Measurements from ENCODE around the gene PRPH. TPM values are rescaled to one million over a fixed set of nuclear protein-coding genes. Genes with fewer than 3 reads are reported as not detected.

The PRPH gene
- total and polyA plus RNA-seq, 2 of the 13 experiments (the other 11 are each of a cell fraction or from before 2014, with no cell fraction given), result 0.12 TPM; not detected in 1

- no peak for ATAC-seq
- Histone ChIP-seq H3K9ac (ENCODE audit: insufficient read depth, low read depth, low read length) (no peak overlapping the region), H3K9me3 (ENCODE audit: low read length) (no peaks in the 10 kb centered on the region), H3K27ac (ENCODE audit: extremely low read length, insufficient read depth, low read length) (no peak overlapping the region), H3K79me2 (ENCODE audit: insufficient read depth, low read length) (no peaks in the 10 kb centered on the region), H3K4me3 (replicated peaks in 1 of 3; ENCODE audit: insufficient read depth in 1 of 3, low read depth in 2 of 3, low read length in 3 of 3) (no peak overlapping the region), H4K20me1 (ENCODE audit: insufficient read depth, low read length) (no peaks in the 10 kb centered on the region), H3K27me3 (ENCODE audit: control insufficient read depth in 1 of 2, insufficient read depth in 2 of 2, low read length in 2 of 2) (peaks cover 1 to 43% of the 10 kb centered on the region in 2 experiments), H3K4me2 (ENCODE audit: low read depth, low read length) (no peak overlapping the region), H3K36me3 (replicated peaks in 1 of 2; ENCODE audit: control insufficient read depth in 1 of 2, insufficient read depth in 2 of 2, low read length in 2 of 2) (no peaks in the 10 kb centered on the region), H2AFZ (ENCODE audit: low read length) (no peak overlapping the region), H3K4me1 (ENCODE audit: insufficient read depth, low read length) (peaks cover 25% of the 10 kb centered on the region)
- no peak for FAIRE-seq
- no TSS peak for BruUV-seq (replicated peaks)
- POLR2A ChIA-PET, result interaction anchor here (1.2 to 1.4 kb wide), 2 partner anchors 22 to 35 kb away, joined by 3 to 4 read pairs; partner anchors contain the start of gene TROAP
- no peak for DNase-seq (ENCODE audit: low spot score)
- 23% methylated on average over 6 of the region's 6 CpGs for WGBS (ENCODE audit: low lambda C conversion rate)
- CTCF ChIA-PET (ENCODE audit: low intra/inter-chr PET ratio, low total read pairs), result interaction anchor here (1.2 to 2.6 kb wide), 5 partner anchors 9 to 60 kb away, joined by 3 to 16 read pairs (median 4); partner anchors contain the start of gene C1QL4
- intact Hi-C loops (cut with micrococcal nuclease; ENCODE audit: unreplicated experiment), result loop anchor here (2.0 kb wide), 2 partner anchors 55 to 227 kb away; no protein-coding TSS in a partner anchor
- in situ Hi-C loops (cut with HindIII; ENCODE audit: extremely low pct_ligation_motif_present, low pct_unique_long_range_greater_than_20kb), result loop anchor here (10.0 kb wide), 1 partner anchor 57 kb away; the partner anchor contains the start of gene DNAJC22
- TF ChIP-seq ZBTB33 (CRISPR knock-in tag; IDR thresholded peaks at IDR 0.05), result no peak
- TF ChIP-seq ARID5B (CRISPR knock-in tag; IDR thresholded peaks at IDR 0.05), result no peak
- no peak for TF ChIP-seq UBTF (CRISPR knock-in tag; IDR thresholded peaks at IDR 0.05)
- no peak for TF ChIP-seq KDM6A (CRISPR knock-in tag; IDR thresholded peaks at IDR 0.05; ENCODE audit: low read depth)
- no peak for TF ChIP-seq BCLAF1 (IDR thresholded peaks at IDR 0.05)
- no peak for TF ChIP-seq SOX6 (IDR thresholded peaks at IDR 0.05)
- no peak for TF ChIP-seq SOX6 (CRISPR knock-in tag; IDR thresholded peaks at IDR 0.05)
- no peak for TF ChIP-seq ZNF687 (CRISPR knock-in tag; IDR thresholded peaks at IDR 0.05)
Observed at GRCh38 chr12:49287876-49288275, 7.1 kb upstream of the PRPH start.

All from HepG2 (cell line).